ENCODE data around the gene EPN2.

DNA sequence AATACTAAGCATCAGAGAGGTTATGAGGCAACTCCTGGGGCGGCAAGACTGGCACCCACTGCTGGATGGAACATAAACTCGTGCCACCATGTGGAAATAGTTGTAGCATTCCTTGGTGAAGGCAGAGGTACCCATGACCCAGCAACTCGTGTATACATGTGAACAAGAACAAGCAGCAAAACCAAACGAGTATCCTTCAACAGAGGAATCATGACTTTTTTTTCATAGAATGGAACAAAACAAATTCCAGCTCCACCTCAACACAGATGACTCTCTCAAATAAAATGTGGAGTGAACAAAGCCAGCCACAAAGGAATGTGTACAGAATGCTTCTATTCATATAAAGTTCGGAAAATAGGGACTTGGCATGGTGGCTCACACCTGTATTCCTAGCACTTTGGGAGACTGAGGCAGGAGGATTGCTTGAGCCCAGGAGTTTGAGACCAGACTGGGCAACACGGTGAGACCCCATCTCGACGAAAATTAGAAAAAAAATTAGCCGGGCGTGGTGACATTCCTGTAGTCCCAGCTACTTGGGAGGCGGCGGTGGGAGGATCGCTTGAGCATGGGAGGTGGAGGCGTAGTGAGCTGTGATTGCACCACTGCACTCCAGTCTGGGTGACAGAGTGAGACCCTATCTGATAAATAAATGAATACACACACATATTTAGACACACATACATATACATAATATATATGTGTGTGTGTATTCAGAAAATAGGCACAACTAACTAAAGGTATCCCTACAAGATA is 90.0 kb downstream of the EPN2 start:
- TF ChIP-seq, protein P1, sequence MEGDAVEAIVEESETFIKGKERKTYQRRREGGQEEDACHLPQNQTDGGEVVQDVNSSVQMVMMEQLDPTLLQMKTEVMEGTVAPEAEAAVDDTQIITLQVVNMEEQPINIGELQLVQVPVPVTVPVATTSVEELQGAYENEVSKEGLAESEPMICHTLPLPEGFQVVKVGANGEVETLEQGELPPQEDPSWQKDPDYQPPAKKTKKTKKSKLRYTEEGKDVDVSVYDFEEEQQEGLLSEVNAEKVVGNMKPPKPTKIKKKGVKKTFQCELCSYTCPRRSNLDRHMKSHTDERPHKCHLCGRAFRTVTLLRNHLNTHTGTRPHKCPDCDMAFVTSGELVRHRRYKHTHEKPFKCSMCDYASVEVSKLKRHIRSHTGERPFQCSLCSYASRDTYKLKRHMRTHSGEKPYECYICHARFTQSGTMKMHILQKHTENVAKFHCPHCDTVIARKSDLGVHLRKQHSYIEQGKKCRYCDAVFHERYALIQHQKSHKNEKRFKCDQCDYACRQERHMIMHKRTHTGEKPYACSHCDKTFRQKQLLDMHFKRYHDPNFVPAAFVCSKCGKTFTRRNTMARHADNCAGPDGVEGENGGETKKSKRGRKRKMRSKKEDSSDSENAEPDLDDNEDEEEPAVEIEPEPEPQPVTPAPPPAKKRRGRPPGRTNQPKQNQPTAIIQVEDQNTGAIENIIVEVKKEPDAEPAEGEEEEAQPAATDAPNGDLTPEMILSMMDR (IDR thresholded peaks at IDR 0.05) = no peak
- TF ChIP-seq EP300 (IDR thresholded peaks at IDR 0.05) = no peak

Measured in esophagus muscularis mucosa (tissue), 3 donors.